HFF-Myc (cell line): Measurements from ENCODE around the gene HDGFL3.

ENCODE experiments used
- DNase-seq: peaks from one replicate; pipeline ENCODE4 v3.0.0-alpha.2; 2011; ENCODE audit warnings: low read depth; ENCODE audit errors: extremely low read depth
- H3K4me3 ChIP-seq: replicated peaks from 2 replicates; pipeline ENCODE4 v1.5.1; 2011; ENCODE audit warnings: low read depth, mild to moderate bottlenecking, control low read depth, low read length
- CTCF ChIP-seq: IDR thresholded peaks from 2 replicates; pipeline ENCODE4 v1.5.1; 2012; ENCODE audit warnings: mild to moderate bottlenecking, low read depth, low read length, control low read depth; ENCODE audit errors: missing control alignments

HDGFL3 gene

DNA sequence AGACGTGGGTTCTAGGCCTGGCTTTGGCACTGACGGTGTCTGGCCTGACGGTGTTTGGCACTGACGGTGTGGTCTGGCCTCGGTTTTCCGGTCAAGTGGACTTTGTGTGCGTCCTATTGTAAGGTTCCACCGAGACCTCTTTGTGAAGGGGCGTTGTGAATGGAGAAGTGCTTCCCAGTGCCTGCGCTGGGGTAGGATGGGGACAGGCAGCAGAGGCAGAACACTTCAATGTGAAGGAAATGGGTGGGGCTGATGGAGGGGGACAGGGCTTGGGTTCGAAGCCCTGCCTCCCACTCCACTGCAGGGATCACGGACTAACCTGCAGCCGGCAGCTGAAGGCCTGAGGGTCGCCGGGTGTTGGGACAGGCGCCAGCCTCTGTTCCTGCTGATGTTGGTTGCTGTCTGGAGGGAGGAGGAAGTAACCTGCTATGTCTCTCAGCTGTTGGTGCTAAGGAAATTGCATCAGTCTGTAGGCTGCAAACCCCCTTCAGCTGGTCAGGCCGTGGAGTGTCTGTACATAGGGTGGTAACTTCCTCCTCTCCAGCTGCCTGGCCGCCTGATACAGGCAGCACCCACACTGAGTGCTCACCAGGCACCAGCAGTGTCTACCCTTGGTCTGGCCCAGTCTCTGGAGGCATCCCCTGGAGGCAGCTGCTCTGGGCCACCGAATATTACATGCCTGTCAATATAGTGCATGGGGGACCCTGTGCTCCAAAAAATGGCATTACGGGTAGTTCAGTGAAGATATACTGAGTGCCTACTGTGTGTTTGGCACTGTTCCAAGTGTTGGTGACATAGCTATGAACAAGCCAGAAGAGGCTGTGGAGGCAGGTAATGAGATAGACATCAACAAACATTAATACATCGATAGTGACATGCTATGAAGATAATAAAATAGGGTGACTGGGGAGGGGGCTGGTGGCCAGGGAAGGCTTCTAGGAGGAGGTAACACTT lies 99.1 kb downstream of the HDGFL3 start:
- TF ChIP-seq CTCF = no peak
- DNase-seq = no peak
- H3K4me3 ChIP-seq = no peak overlapping the region

DNA sequence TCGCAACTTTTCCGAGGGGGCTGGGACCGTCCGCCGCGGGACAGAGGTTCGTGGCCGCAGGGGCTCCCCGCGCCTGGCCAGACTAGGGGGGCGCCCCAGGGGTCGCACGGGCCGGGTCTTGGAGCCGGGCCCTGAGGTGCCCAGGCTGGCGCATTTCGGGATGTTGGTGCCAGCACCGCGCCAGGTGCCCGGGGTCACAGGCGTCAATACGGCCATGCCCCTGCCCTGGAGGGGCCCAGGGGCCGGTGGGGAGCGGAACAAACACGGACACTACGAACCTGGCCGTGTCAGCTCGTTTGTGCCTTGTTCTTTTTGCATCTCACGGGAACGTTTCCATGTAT lies 99.8 kb downstream of the HDGFL3 start:
- peak overlapping the region; percentile 38 for H3K4me3 ChIP-seq
- no peak for DNase-seq
- TF ChIP-seq CTCF = no peak

GRCh38 chr15:83106994-83107840 lies 100.4 kb downstream of the HDGFL3 start, which contains the start of gene TM6SF1:
TM6SF1 (plus strand) TSS chr15:83107645; CDS start chr15:83107681, 36 bp downstream.
- no peak for DNase-seq
- no peak for TF ChIP-seq CTCF
- H3K4me3 ChIP-seq = peak within 1 kb of the TSS; percentile 38

DNA sequence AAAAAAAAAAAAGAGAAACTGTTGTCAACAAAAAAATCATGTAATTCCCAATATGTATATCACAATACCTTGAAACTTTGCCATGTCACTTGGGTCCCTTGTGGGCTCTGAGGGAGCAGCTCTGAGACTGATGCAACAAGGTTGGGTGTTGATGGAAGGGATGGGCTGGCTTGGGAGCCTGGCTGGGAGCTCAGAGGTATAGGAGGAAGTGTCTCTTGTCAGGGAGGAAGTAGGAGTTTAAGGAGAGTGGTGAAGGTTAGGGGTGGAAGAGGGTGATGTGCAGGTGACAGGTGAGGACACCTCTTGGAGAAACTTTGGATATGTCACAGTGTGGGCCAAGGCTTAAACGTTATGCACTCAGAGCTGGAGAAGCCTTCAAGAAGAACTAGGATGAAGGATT lies 102.2 kb downstream of the HDGFL3 start:
- TF ChIP-seq CTCF = no peak
- no peak for DNase-seq
- H3K4me3 ChIP-seq = no peak overlapping the region

DNA sequence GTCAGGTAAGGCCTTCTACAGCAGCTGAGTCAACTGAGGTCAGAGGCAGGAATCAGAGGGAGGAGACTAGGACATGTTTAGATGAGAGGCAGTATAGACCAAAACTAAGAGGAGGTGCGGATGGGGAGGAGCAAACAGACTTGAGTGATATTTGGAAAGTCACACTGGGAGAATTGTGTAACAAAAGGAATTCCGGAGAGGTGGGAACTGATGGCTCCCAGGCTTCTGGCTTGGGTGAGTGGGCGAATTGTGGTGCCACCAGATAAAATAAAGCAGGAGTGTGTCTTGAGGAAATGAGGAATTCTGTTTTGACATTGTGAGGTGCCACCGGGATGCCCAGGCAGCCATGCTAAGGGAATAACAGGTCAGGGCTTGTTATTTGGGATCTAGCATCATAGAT lies 103.5 kb downstream of the HDGFL3 start:
- no peak for TF ChIP-seq CTCF
- H3K4me3 ChIP-seq = no peak overlapping the region
- DNase-seq = no peak

DNA sequence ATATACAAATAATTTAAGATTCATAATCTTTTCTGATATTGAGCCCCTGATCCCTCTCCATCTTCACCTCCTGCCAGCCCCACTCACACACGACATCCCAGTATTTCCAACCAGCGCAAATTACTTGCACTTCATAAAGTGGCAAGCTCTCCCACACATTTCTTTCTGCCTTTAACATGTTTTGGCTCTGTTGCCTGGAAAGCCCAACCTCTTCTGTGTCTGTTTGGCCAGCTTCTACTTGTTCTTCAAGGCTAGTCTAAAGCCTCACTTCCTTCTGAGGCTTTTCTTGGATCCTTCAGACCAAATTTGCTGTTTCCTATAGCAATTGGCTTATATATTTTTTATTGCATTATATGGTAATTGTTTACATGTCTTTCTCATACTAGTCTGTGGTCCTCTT lies 105.3 kb downstream of the HDGFL3 start:
- H3K4me3 ChIP-seq = no peak overlapping the region
- no peak for TF ChIP-seq CTCF
- DNase-seq = no peak
